GM11168 (cell line): ENCODE results near the gene MYO10.

ENCODE experiments used
- in situ Hi-C: fragments of 300-500 bp; cut with MboI; formaldehyde crosslinking; loops from one replicate; pipeline ENCODE4 v1.12.0; 2022; ENCODE audit warnings: low sequenced_read_pairs; ENCODE audit not compliant: unreplicated experiment

MYO10 gene

GRCh38 chr5:16702964-16703363 lies 233.1 kb downstream of the MYO10 start:
- in situ Hi-C loops: no loop called here

- in situ Hi-C loops: no loop called here
These were observed 234.7 kb downstream of the MYO10 start for GRCh38 chr5:16701134-16702099.

- in situ Hi-C loops: no loop called here
These were observed 236.0 kb downstream of the MYO10 start for GRCh38 chr5:16700081-16700480.

GRCh38 chr5:16695779-16696178 lies 240.3 kb downstream of the MYO10 start:
- in situ Hi-C loops: no loop called here

GRCh38 chr5:16693879-16694278 lies 242.2 kb downstream of the MYO10 start:
- in situ Hi-C loops: no loop called here

GRCh38 chr5:16691731-16692130 lies 244.4 kb downstream of the MYO10 start:
- in situ Hi-C loops: no loop called here

GRCh38 chr5:16690243-16690852 lies 245.7 kb downstream of the MYO10 start:
- in situ Hi-C loops: no loop called here

- in situ Hi-C loops: no loop called here
These were observed 248.2 kb downstream of the MYO10 start for GRCh38 chr5:16687898-16688297.

- in situ Hi-C loops: no loop called here
These were observed 251.0 kb downstream of the MYO10 start for GRCh38 chr5:16685069-16685468.

GRCh38 chr5:16681876-16682275 lies 254.2 kb downstream of the MYO10 start:
- in situ Hi-C loops: no loop called here

- in situ Hi-C loops: no loop called here
These were observed 256.2 kb downstream of the MYO10 start for GRCh38 chr5:16679863-16680262.

- in situ Hi-C loops: no loop called here
These were observed 256.9 kb downstream of the MYO10 start for GRCh38 chr5:16679190-16679589.

GRCh38 chr5:16675806-16676205 lies 260.3 kb downstream of the MYO10 start:
- in situ Hi-C loops: no loop called here

- in situ Hi-C loops: no loop called here
These were observed 261.3 kb downstream of the MYO10 start for GRCh38 chr5:16674750-16675149.

- in situ Hi-C loops: no loop called here
These were observed 262.6 kb downstream of the MYO10 start for GRCh38 chr5:16673241-16674201.

GRCh38 chr5:16671208-16671607 lies 264.9 kb downstream of the MYO10 start:
- in situ Hi-C loops: no loop called here

- in situ Hi-C loops: no loop called here
These were observed 266.3 kb downstream of the MYO10 start for GRCh38 chr5:16669776-16670175.

- in situ Hi-C loops: no loop called here
These were observed 267.5 kb downstream of the MYO10 start for GRCh38 chr5:16668631-16669030.

GRCh38 chr5:16668194-16668593 lies 267.9 kb downstream of the MYO10 start:
- in situ Hi-C loops: no loop called here

GRCh38 chr5:16666883-16667398 lies 269.1 kb downstream of the MYO10 start:
- in situ Hi-C loops: no loop called here
